Kidney glomerular epithelial cell (primary cell): ENCODE data around the gene ARHGAP44.
"Not testable (repeated sequence)": the region's sequence is repeated elsewhere in the genome, so short reads cannot be mapped to it uniquely, and the experiment has no call there.

Experiments
- DNase-seq: peaks from one replicate; lab custom pipeline; 2025; lab: John Stamatoyannopoulos, UW

Gene ARHGAP44

GRCh38 chr17:12964840-12965239, 175.5 kb downstream of the ARHGAP44 start:
- DNase-seq = no peak

GRCh38 chr17:12965988-12966387, 176.7 kb downstream of the ARHGAP44 start:
- DNase-seq = no peak

GRCh38 chr17:12966413-12966812, 177.1 kb downstream of the ARHGAP44 start:
- DNase-seq = no peak

GRCh38 chr17:12967962-12968361, 178.7 kb downstream of the ARHGAP44 start:
- DNase-seq = no peak

GRCh38 chr17:12973496-12974004, 184.3 kb downstream of the ARHGAP44 start:
- DNase-seq = no peak

GRCh38 chr17:12974005-12974531, 184.8 kb downstream of the ARHGAP44 start:
- no peak for DNase-seq

GRCh38 chr17:12977008-12977751, 187.9 kb downstream of the ARHGAP44 start:
- no peak for DNase-seq

GRCh38 chr17:12978787-12979186, 189.5 kb downstream of the ARHGAP44 start:
- not testable (repeated sequence) for DNase-seq

- no peak for DNase-seq
Observed at GRCh38 chr17:12979246-12979645, 189.9 kb downstream of the ARHGAP44 start.

GRCh38 chr17:12979826-12980500, 190.7 kb downstream of the ARHGAP44 start:
- no peak for DNase-seq

GRCh38 chr17:12982224-12982623, 192.9 kb downstream of the ARHGAP44 start:
- no peak for DNase-seq

- DNase-seq = no peak
Observed at GRCh38 chr17:12983991-12984884, 194.9 kb downstream of the ARHGAP44 start.

- DNase-seq = no peak
Observed at GRCh38 chr17:12985431-12986293, 196.4 kb downstream of the ARHGAP44 start.

GRCh38 chr17:12987120-12987519, 197.8 kb downstream of the ARHGAP44 start:
- no peak for DNase-seq

GRCh38 chr17:12990041-12990808, 200.9 kb downstream of the ARHGAP44 start:
- DNase-seq = no peak

- no peak for DNase-seq
Observed at GRCh38 chr17:12990926-12991325, 201.6 kb downstream of the ARHGAP44 start.

GRCh38 chr17:12992676-12993075, 203.4 kb downstream of the ARHGAP44 start:
- no peak for DNase-seq

GRCh38 chr17:12993631-12994030, 204.3 kb downstream of the ARHGAP44 start:
- no peak for DNase-seq

- DNase-seq = no peak
Observed at GRCh38 chr17:12994341-12995074, 205.2 kb downstream of the ARHGAP44 start.
